A204.1 (cell line): ENCODE results near the gene YIPF2.
"Not testable (repeated sequence)": the region's sequence is repeated elsewhere in the genome, so short reads cannot be mapped to it uniquely, and the experiment has no call there.

Experiments used
- FAIRE-seq: peaks from 2 replicates; lab custom pipeline; 2012; peaks lifted over from hg19 to GRCh38; lab: Jason Lieb, UNC

Gene YIPF2

DNA sequence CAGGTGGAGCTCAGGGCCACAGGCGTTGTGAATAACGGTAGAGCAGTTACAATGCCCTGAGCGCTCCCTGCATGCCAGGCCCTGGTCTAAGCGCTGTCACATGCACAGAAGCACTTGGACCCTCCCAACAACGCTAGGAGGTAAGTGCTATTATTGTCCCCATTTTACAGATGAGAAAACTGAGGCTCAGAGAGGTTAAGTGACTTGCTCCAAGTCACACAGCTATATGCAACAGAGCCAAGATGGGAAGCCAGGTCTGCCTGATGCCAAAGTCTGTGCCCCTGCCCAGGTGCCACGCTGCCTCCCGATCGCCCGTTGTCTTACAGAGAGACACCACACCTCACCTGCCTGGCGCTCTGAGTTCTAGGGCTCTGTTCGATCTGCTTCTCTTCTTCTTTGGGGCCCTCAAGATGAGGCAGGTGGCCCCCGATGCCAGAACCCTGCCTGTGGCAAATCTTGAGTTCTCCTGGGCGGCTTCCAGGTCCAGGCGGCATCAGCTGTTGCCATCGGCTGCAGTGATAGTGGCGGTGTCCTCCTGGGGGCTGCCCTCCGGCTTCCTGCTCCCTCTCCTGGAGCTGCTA, 20.0 kb downstream of the YIPF2 start:
- FAIRE-seq: no peak

DNA sequence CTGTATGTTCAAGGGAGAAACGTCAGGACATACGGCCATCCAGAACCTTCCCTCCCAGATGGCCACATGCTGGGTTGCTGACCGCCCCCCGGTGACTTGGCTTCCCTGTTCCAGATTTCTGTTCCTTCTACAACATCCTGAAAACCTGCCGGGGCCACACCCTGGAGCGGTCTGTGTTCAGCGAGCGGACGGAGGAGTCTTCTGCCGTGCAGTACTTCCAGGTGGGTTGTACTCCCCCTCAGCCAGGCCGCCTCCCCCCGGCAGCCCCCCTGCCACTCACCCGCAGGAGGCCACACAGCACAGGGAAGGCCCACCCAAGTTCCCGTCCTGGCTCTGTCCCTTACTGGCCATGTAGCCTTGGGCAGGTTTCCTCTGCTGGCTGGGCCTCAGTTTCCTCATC, 20.5 kb downstream of the YIPF2 start:
- FAIRE-seq: no peak

- FAIRE-seq: no peak
Observed at GRCh38 chr19:10899151-10899653, 29.2 kb downstream of the YIPF2 start.

DNA sequence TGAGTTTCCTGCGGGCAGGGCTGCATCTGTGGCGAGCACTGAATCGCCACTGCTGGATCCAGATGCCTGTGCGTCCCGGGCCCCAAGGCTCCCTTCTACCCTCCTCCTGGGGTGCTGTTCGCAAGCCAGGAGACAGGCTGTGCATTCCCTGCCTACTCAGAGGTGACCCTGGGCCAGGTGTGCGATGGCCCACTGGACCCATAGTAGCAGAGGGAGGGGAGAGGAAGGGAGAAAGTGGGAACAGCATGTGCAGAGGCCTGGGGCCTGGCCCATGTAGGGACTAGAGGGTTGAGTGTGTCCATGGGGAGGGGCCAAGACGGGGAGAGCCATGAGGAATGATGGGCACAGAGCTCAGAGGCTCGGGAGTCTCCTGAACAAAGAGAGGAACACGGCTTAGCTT, 29.8 kb downstream of the YIPF2 start:
- FAIRE-seq: no peak

DNA sequence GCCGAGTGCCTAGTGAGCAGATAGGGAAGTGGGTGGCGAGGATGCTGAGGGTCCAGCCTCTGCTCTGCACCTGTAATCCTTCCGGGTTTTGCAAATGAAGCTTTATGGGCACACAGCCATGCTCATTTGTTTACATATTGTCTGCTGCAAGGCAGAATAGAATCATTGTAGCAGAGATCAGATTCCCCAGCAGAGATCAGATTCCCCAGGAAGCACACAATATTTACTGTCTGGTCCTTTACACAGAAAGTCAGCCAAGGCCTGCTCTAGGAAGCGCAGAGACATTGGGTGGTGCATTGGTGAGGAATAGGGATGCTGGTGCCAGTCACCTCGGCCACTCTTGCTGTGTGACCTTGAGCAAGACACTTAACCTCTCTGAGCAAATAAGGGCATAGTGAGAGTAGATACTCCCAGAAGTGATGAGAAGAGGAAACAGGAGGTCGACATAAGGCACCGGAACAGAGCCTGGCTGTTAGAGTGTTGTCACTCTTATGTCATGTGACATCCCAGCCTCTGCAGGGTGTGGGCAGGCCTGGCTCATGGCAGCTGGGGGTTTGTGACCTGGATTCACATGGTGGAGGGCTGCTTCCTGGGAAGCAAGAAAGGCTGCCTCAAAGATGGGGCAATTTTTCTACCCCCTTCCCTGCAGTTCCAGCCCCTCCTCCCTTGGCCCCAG, 31.4 kb downstream of the YIPF2 start:
- no peak for FAIRE-seq

- FAIRE-seq: no peak
Observed at GRCh38 chr19:10895920-10896319, 32.5 kb downstream of the YIPF2 start.

DNA sequence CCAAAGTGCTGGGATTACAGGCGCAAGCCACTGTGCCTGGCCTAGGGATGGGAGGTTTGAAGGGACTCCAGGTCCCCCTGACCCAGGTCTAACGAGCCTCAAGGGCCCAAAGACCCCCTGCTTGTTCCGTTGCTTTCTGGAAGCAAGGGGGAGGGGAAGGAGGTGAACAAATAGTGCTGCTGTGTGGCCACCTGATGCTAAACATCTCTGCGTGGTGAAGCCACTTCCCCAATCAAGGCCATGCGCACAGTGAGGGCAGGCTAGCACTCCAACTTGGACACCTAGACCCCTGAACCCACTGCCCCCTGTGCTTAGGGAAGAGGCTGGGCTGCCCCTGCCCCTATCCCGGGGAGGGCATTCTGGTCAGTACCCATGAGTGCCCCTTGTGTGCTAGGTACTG, 33.1 kb downstream of the YIPF2 start:
- no peak for FAIRE-seq

GRCh38 chr19:10894911-10895213, 33.6 kb downstream of the YIPF2 start:
- no peak for FAIRE-seq

GRCh38 chr19:10892256-10892655, 36.2 kb downstream of the YIPF2 start:
- FAIRE-seq: no peak

- FAIRE-seq: no peak
Observed at GRCh38 chr19:10891405-10892086, 36.9 kb downstream of the YIPF2 start.

DNA sequence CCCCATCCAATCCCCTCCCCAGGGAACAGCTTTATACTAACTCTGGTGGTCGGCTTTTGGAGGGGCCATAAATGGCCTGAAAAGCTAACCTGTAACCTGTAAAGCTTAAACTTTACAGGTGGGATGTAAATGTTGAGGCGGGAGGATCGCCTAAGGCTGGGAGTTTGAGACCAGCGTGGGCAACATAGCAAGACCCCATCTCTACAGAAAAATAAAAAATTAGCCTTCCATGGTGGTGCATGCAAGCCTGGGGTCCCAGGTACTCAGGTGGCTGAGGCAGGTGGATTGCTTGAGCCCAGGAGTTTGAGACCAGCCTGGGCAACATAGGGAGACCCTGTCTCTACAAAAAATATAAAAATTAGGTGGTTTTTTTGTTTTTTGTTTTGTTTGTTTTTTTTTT, 38.6 kb downstream of the YIPF2 start:
- FAIRE-seq: no peak

GRCh38 chr19:10888421-10888866, 40.0 kb downstream of the YIPF2 start:
- no peak for FAIRE-seq

- no peak for FAIRE-seq
Observed at GRCh38 chr19:10887616-10888367, 40.6 kb downstream of the YIPF2 start.

GRCh38 chr19:10885201-10886169, 43.0 kb downstream of the YIPF2 start:
- no peak for FAIRE-seq

DNA sequence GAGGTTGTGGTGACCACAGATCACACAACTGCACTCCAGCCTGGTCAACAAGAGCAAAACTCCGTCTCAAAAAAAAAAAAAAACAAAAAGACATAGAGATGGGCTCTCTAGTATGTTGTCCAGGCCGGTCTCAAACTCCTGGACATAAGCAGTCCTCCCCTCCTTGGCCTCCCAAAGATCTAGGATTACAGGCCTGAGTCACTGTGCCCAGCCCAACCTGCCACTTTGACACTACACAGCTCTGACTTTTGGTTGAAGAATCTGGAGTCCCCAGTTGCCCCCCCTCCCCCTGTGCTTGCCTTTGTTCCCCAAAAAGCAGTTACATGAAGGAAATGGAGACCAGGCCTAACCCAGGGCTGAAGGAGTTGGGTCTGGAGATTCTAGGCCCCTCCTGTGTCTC, 44.2 kb downstream of the YIPF2 start:
- no peak for FAIRE-seq

DNA sequence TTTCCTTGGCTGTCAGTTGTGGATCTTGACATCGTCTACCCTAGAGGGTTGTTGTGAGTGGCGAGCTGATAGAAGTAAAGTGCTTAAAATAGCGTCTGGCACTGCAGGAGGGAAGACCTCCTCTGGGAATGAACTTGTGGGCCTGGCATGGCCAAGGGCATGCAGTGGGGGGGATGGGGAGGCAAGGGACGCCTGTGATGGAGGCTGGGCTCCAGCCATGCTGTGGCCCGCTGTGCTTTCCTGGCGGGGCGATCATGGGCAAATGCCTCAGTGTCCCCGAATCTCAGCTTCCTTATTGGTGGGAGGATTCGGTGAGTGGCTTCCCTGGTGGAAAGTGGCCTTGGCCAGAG, 46.4 kb downstream of the YIPF2 start:
- no peak for FAIRE-seq

DNA sequence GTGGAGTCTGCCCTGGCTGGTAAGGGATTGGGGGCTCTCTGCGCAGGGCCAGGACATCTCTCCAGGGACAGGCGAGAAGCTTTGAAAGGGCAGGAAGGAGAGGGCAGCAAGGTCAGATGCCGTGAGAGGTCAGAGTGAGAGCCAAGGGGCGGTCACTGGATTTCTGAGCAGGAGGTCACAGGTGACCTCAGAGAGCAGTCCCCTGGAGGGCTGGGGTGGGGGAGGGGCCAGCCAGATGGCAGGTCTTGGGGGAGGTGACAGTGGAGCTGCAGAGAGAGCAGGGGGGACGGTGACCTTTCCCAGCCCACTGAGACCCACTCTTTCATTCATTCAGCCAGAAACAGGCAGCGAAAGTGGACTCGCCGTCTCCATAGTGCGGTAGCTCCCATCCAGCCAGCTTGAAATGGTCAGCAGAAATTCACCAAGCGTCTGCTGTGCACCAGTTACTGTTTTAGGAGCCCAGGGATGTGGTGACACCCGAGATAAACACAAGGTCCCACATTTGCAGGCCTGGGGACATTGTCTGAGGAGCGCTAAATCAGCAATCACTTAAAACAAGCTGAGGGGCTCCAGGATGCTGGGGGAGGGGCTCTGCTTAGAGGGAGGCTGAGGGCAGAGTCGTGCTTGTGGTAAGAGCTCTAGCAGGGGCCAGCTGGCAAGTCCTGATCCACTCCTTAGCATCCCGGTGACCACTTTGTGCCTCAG, 46.9 kb downstream of the YIPF2 start:
- FAIRE-seq: no peak

DNA sequence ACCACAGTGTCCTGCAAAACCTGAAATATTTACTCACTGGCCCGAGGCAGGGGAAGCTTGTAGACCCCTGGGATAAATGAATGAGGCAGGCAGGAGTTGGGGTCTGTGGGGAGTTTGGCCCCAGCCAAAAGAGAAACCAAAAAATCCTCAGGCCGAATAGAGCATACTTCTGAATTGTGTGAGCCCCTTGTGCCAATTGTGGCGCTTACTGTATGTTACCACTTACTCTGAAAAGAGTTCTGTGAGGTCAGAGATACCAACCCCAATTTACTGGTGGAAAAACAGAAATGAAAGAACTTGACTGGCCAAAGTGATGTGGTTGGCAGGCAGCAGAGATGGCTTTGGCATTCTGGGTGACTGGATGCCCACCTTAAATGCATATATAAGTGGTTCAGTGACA, 50.2 kb downstream of the YIPF2 start:
- FAIRE-seq: no peak

DNA sequence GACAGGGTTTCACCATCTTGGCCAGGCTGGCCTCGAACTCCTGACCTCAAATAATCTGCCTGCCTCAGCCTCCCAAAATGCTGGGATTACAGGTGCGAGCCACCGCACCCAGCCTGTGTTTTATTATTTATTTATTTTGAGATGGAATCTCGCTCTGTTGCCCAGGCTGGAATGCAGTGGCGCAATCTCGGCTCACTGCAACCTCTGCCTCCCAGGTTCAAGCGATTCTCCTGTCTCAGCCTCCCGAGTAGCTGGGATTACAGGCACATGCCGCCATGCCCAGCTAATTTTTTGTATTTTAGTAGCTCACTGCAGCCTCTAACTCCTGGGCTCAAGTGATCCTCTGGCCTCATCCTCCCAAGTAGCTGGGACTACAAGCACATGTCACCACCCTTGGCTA, 50.8 kb downstream of the YIPF2 start:
- not testable (repeated sequence) for FAIRE-seq

DNA sequence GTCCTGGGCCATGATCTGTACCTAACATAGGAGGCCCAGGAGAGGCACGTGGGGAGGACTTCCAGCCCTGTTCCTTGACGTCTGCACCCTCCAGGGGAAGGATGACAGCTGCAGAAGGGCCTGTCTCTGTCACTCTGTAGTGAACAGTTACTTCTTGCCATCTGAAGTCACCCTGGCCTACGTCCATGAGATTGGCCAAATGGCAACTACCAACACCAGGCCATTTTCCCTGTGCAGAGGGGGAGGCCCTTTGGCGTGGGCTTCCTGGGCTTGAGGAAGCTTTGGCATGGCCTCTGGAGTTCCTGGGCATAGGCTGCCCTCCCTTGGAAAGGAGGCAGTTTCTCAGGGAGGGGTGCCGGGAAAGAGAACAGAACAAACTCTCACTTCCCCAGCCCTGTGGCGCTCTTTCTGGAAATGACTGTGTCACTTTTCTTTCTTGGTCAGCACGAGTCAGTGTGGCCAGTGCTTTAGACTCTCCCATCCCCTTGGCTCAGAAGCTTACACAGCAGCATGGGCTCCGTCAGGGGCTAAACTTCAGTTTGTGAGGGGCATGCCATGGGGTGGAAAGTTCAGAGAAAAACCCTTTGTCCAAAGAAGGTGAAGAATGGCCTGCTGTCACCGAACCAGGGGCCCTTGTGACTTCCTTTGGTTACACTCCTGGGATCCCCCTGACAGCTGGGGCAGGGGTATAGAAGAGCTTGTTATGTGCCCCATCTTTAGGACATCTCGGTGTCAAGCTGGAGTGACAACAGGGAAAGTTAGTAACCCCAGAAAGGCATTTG, 51.8 kb downstream of the YIPF2 start:
- FAIRE-seq: no peak
